Smooth muscle cell (in vitro differentiated cells): ENCODE data around the gene SMARCC1. TPM values are rescaled to one million over a fixed set of nuclear protein-coding genes. Genes with fewer than 3 reads are reported as not detected.

ENCODE experiments used
- DNase-seq: peaks from one replicate; lab custom pipeline; 2025; ENCODE audit not compliant: unreplicated experiment; lab: John Stamatoyannopoulos, UW
- H2AFZ ChIP-seq: fragments of 200-600 bp; sonication (generic); 2 replicates; pipeline ENCODE4 v1.6.0; 2016; ENCODE audit warnings: antibody characterized with exemption, low read depth, mild to moderate bottlenecking
- H3F3A ChIP-seq: fragments of 200-600 bp; sonication (generic); 2 replicates; pipeline ENCODE4 v1.6.0; 2017; ENCODE audit warnings: antibody characterized with exemption, low read depth
- H3K27ac ChIP-seq: fragments of 200-600 bp; sonication (generic); 2 replicates; pipeline ENCODE4 v1.5.1; 2016; ENCODE audit warnings: low read depth, mild to moderate bottlenecking
- H3K27me3 ChIP-seq: fragments of 200-600 bp; sonication (generic); 2 replicates; pipeline ENCODE4 v1.6.1; 2016; ENCODE audit warnings: low read depth, mild to moderate bottlenecking
- H3K36me3 ChIP-seq: fragments of 200-600 bp; sonication (generic); 2 replicates; pipeline ENCODE4 v1.5.1; 2016; ENCODE audit warnings: low read depth
- H3K4me1 ChIP-seq: fragments of 200-600 bp; sonication (generic); 2 replicates; pipeline ENCODE4 v1.5.1; 2016; ENCODE audit warnings: low read depth
- H3K4me2 ChIP-seq: fragments of 200-600 bp; sonication (generic); 2 replicates; pipeline ENCODE4 v1.6.0; 2016; ENCODE audit warnings: mild to moderate bottlenecking
- H3K4me3 ChIP-seq: fragments of 200-600 bp; sonication (generic); 2 replicates; pipeline ENCODE4 v1.5.1; 2016; ENCODE audit warnings: mild to moderate bottlenecking
- H3K79me2 ChIP-seq: fragments of 200-600 bp; sonication (generic); 2 replicates; pipeline ENCODE4 v1.6.0; 2016; ENCODE audit warnings: low read depth, mild to moderate bottlenecking
- H3K9ac ChIP-seq: fragments of 200-600 bp; sonication (generic); 2 replicates; pipeline ENCODE4 v1.6.0; 2016; ENCODE audit warnings: low read depth
- H3K9me3 ChIP-seq: fragments of 200-600 bp; sonication (generic); replicated peaks from 2 replicates; pipeline ENCODE4 v1.5.1; 2016; ENCODE audit warnings: low read depth
- H4K20me1 ChIP-seq: fragments of 200-600 bp; sonication (generic); 2 replicates; pipeline ENCODE4 v1.6.0; 2016; ENCODE audit warnings: low read depth
- CTCF ChIP-seq: fragments of 200-600 bp; sonication (generic); IDR thresholded peaks from 2 replicates; pipeline ENCODE4 v1.5.1; 2017; ENCODE audit warnings: borderline replicate concordance, mild to moderate bottlenecking, antibody characterized with exemption; ENCODE audit not compliant: insufficient read depth, poor library complexity, severe bottlenecking
- WGBS: methylation state at CpG from one replicate; pipeline ENCODE4 v1.1.7; 2016; ENCODE audit warnings: low lambda C conversion rate; 5-methylcytosine and 5-hydroxymethylcytosine counted together
- polyA plus RNA-seq: library from polyadenylated mRNA; unstranded; fragments of >200 nt; fragmentation: Nextera tagmentation; extraction: Ambion mirVana; gene quantifications from 2 replicates; pipeline ENCODE4 v1.2.1, GENCODE V29; 2016
- total RNA-seq: library from RNA; depleted of rRNA; stranded (reverse); fragments of >200 nt; gene quantifications from 2 replicates; pipeline ENCODE4 v1.2.3, GENCODE V29; 2014

SMARCC1 gene
- total and polyA plus RNA-seq, 2 experiments from 2014 or later, result 40.5 to 50.3 TPM

- WGBS, result 95% methylated on average over 2 of the region's 2 CpGs
- no peak for TF ChIP-seq CTCF
- Histone ChIP-seq H2AFZ (no peak overlapping the region), H3K9ac (no peak overlapping the region), H3K4me1 (no peaks in the 10 kb centered on the region), H3K4me2 (no peak overlapping the region), H3K27ac (no peak overlapping the region), H3F3A (no peaks in the 10 kb centered on the region), H3K4me3 (no peak overlapping the region), H4K20me1 (peaks cover 29% of the 10 kb centered on the region), H3K9me3 (no peaks in the 10 kb centered on the region), H3K36me3 (peaks cover 32% of the 10 kb centered on the region), H3K79me2 (peaks cover 9% of the 10 kb centered on the region), H3K27me3 (no peaks in the 10 kb centered on the region)
- DNase-seq, result no peak
These were observed 69.3 kb downstream of the SMARCC1 start for GRCh38 chr3:47712398-47712797.

GRCh38 chr3:47711596-47711995 is 70.1 kb downstream of the SMARCC1 start:
- H3K9me3 ChIP-seq, result no peaks in the 10 kb centered on the region
- no peak overlapping the region for H2AFZ ChIP-seq
- H4K20me1 ChIP-seq, result peaks cover 29% of the 10 kb centered on the region
- no peak overlapping the region for H3K4me2 ChIP-seq
- H3K36me3 ChIP-seq, result peaks cover 40% of the 10 kb centered on the region
- no peaks in the 10 kb centered on the region for H3K27me3 ChIP-seq
- no peaks in the 10 kb centered on the region for H3K4me1 ChIP-seq
- 95% methylated on average over 3 of the region's 3 CpGs for WGBS
- TF ChIP-seq CTCF, result no peak
- H3F3A ChIP-seq, result no peaks in the 10 kb centered on the region
- H3K9ac ChIP-seq, result no peak overlapping the region
- no peak overlapping the region for H3K27ac ChIP-seq
- H3K4me3 ChIP-seq, result no peak overlapping the region
- H3K79me2 ChIP-seq, result peaks cover 9% of the 10 kb centered on the region
- no peak for DNase-seq

- H3K36me3 ChIP-seq, result peaks cover 41% of the 10 kb centered on the region
- DNase-seq, result no peak
- no peak for TF ChIP-seq CTCF
- H3K4me2 ChIP-seq, result no peak overlapping the region
- H3K9ac ChIP-seq, result no peak overlapping the region
- no peaks in the 10 kb centered on the region for H3K9me3 ChIP-seq
- H2AFZ ChIP-seq, result no peak overlapping the region
- H3K27ac ChIP-seq, result no peak overlapping the region
- H3K79me2 ChIP-seq, result peaks cover 10% of the 10 kb centered on the region
- H3K27me3 ChIP-seq, result no peaks in the 10 kb centered on the region
- no peak overlapping the region for H3K4me3 ChIP-seq
- 97% methylated on average over 1 of the region's 1 CpG for WGBS
- H3K4me1 ChIP-seq, result no peaks in the 10 kb centered on the region
- peaks cover 14% of the 10 kb centered on the region for H4K20me1 ChIP-seq
- no peaks in the 10 kb centered on the region for H3F3A ChIP-seq
These were observed 76.3 kb downstream of the SMARCC1 start for GRCh38 chr3:47705391-47705790.

- WGBS, result 100% methylated on average over 3 of the region's 3 CpGs
- H2AFZ ChIP-seq, result no peak overlapping the region
- no peak for TF ChIP-seq CTCF
- no peaks in the 10 kb centered on the region for H3K27me3 ChIP-seq
- H3K4me2 ChIP-seq, result no peak overlapping the region
- DNase-seq, result no peak
- H3K27ac ChIP-seq, result peak overlapping the region; percentile 28
- H3K79me2 ChIP-seq, result peaks cover 10% of the 10 kb centered on the region
- peaks cover 46% of the 10 kb centered on the region for H3K36me3 ChIP-seq
- no peaks in the 10 kb centered on the region for H3K9me3 ChIP-seq
- peaks cover 14% of the 10 kb centered on the region for H4K20me1 ChIP-seq
- no peaks in the 10 kb centered on the region for H3K4me1 ChIP-seq
- H3K9ac ChIP-seq, result no peak overlapping the region
- H3K4me3 ChIP-seq, result no peak overlapping the region
- no peaks in the 10 kb centered on the region for H3F3A ChIP-seq
These were observed 77.5 kb downstream of the SMARCC1 start for GRCh38 chr3:47704237-47704612.
